A673 (cell line): ENCODE measurements around the gene ASPDH.

Experiments
- CTCF ChIP-seq: fragments of 300-800, 200-600 bp; sonication (generic); conservative IDR thresholded peaks from 2 replicates; pipeline ENCODE4 v1.5.1; 2017; ENCODE audit warnings: low read depth, mild to moderate bottlenecking, antibody characterized with exemption, low read length, moderate library complexity, mixed read lengths
- EZH2 ChIP-seq: fragments of 200-600 bp; sonication (generic); IDR thresholded peaks from 2 replicates; pipeline ENCODE4 v1.6.1; 2017; ENCODE audit warnings: borderline replicate concordance, low read depth, mild to moderate bottlenecking, mixed read lengths, antibody characterized with exemption, low read length; ENCODE audit not compliant: poor library complexity, severe bottlenecking

GRCh38 chr19:50558449-50558848, 44.7 kb upstream of the ASPDH start:
- TF ChIP-seq CTCF (no peak), EZH2 (no peak)
